Breast epithelium (tissue), 4 donors: Measurements from ENCODE around the gene TUBA3D. TPM values are rescaled to one million over a fixed set of nuclear protein-coding genes. Genes with fewer than 3 reads are reported as not detected.
A peak's percentile ranks its signal among the peaks of the same experiment; 100 is the strongest.
"Not testable (repeated sequence)": the region's sequence is repeated elsewhere in the genome, so short reads cannot be mapped to it uniquely, and the experiment has no call there.

Experiments used
- DNase-seq, 2 donors: peaks; one replicate each; pipeline ENCODE4 v3.0.0-alpha.2; 2019; ENCODE audit warnings: low spot score in 2 of 2
- H3K27ac ChIP-seq, 2 donors: fragments of 200-600 bp; sonication (generic) in 1 of 2; one replicate each; pipeline ENCODE4 v1.5.1; 2016 to 2019; ENCODE audit warnings: mild to moderate bottlenecking in 1 of 2
- H3K27me3 ChIP-seq, 2 donors: fragments of 200-600 bp; sonication (generic) in 1 of 2; one replicate each; pipeline versions ENCODE4 v1.5.1 to v1.6.0; 2017 to 2019; ENCODE audit warnings: control low read depth in 1 of 2, mild to moderate bottlenecking in 1 of 2
- H3K36me3 ChIP-seq: fragments of 200-600 bp; one replicate; pipeline ENCODE4 v1.5.1; 2019
- H3K4me1 ChIP-seq, 2 donors: fragments of 200-600 bp; sonication (generic); one replicate each; pipeline ENCODE4 v1.5.1; 2016 to 2019; ENCODE audit warnings: control low read depth in 1 of 2
- H3K4me3 ChIP-seq, 3 donors: fragments of 200-600 bp; sonication (generic); 1 replicate in 2 of 3; 2 replicates in 1 of 3; pipeline ENCODE4 v1.5.1; 2016 to 2019; ENCODE audit warnings: mild to moderate bottlenecking in 3 of 3, moderate library complexity in 2 of 3
- H3K9me3 ChIP-seq, 2 donors: fragments of 200-600 bp; sonication (generic) in 1 of 2; one replicate each; pipeline ENCODE4 v1.5.1; 2016 to 2019; ENCODE audit warnings: control low read depth in 1 of 2
- CTCF ChIP-seq, 3 donors: fragments of 450-650 bp; IDR thresholded peaks; one replicate each; pipeline ENCODE4 v1.5.1; 2016 to 2017; ENCODE audit warnings: antibody characterized with exemption in 3 of 3, mild to moderate bottlenecking in 3 of 3, moderate library complexity in 3 of 3
- POLR2A ChIP-seq: fragments of 450-650 bp; IDR thresholded peaks from one replicate; pipeline ENCODE4 v1.6.1; 2016; ENCODE audit warnings: antibody characterized with exemption, mild to moderate bottlenecking, moderate library complexity
- POLR2AphosphoS5 ChIP-seq, 3 donors: sonication (generic); formaldehyde crosslinking; IDR thresholded peaks; one replicate each; pipeline ENCODE4 v1.6.1; 2017; ENCODE audit warnings: antibody characterized with exemption in 3 of 3
- intact Hi-C: fragments of 100-400 bp; cut with DNase I; formaldehyde crosslinking; loops from one replicate; pipeline ENCODE4 v1.15.1; 2023; ENCODE audit warnings: low total_unique reads
- total RNA-seq, 3 donors: library from RNA; depleted of rRNA; stranded (reverse); fragments of >200 nt; gene quantifications; one replicate each; pipeline ENCODE4 v1.1.0, GENCODE V29; 2016

The TUBA3D gene
- total RNA-seq, 3 donors from 2014 or later: not detected

DNA sequence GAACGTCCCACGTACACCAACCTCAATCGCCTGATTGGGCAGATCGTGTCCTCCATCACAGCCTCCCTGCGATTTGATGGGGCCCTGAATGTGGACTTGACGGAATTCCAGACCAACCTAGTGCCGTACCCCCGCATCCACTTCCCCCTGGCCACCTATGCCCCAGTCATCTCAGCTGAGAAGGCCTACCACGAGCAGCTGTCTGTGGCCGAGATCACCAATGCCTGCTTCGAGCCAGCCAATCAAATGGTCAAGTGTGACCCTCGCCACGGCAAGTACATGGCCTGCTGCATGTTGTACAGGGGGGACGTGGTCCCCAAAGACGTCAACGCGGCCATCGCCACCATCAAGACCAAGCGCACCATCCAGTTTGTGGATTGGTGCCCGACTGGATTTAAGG lies 4.4 kb downstream of the TUBA3D start:
- not testable (repeated sequence) for H3K36me3 ChIP-seq, H3K27ac ChIP-seq, H3K4me3 ChIP-seq, H3K4me1 ChIP-seq, H3K27me3 ChIP-seq, H3K9me3 ChIP-seq, DNase-seq
- intact Hi-C loops: loop anchor here (10.0 kb wide), 1 partner anchor 1296 kb away; the partner anchor contains the start of genes MZT2B and SMPD4

GRCh38 chr2:131482506-131483155 lies 6.7 kb downstream of the TUBA3D start:
- H3K9me3 ChIP-seq, DNase-seq, H3K27ac ChIP-seq, H3K4me1 ChIP-seq, H3K4me3 ChIP-seq, H3K36me3 ChIP-seq, H3K27me3 ChIP-seq: not testable (repeated sequence)
- intact Hi-C loops: loop anchor here (10.0 kb wide), 1 partner anchor 1298 kb away; the partner anchor contains the start of genes MZT2B and SMPD4

DNA sequence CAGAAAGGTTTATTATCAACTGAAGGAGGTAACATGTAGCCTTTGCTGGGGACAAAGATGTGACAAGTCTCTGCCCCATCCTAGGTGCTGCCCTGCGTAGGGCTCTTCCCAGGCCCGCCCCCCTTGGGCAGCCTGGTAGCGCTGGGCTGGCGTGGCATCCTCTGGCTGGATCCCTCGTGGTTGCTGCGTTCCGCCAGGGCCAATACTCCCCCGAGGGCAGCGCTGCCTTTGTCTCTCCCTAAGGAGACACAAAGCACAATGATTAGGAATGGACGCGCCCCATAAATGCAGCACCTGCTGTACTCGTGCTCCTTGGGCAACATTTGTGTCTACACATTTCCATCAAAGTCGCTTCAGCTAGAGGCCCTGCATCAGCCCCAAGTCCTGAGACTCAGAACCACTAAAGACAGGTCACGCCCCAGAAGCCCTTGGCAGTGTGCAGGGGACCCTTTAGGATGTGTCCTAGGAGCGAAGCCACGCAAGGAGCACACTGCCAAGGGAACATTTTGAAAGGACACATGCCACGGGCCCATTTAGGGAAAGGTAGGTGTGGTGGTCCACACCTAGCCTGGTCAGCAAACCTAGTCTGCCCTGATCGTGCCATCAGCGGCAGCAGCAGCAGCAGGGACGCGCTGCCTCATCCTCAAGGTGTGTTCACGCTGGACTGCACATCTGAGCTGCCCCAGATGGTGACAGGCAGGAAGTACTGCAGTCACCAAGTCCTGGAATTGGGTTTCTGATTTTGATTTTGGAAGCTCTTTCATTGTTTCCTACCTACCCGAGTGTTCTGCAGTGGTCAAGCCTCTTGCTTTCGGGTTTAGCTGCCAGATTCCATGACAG lies 8.3 kb downstream of the TUBA3D start:
- H3K4me3 ChIP-seq, H3K27me3 ChIP-seq, H3K4me1 ChIP-seq, DNase-seq, H3K27ac ChIP-seq, H3K9me3 ChIP-seq, H3K36me3 ChIP-seq: not testable (repeated sequence)
- intact Hi-C loops: loop anchor here (10.0 kb wide), 1 partner anchor 1299 kb away; the partner anchor contains the start of genes MZT2B and SMPD4

- not testable (repeated sequence) for H3K4me3 ChIP-seq, H3K27ac ChIP-seq, H3K4me1 ChIP-seq, H3K27me3 ChIP-seq, DNase-seq, H3K36me3 ChIP-seq, H3K9me3 ChIP-seq
- intact Hi-C loops: loop anchor here (10.0 kb wide), 1 partner anchor 1300 kb away; the partner anchor contains the start of genes MZT2B and SMPD4
Measured at GRCh38 chr2:131484906-131485460, 9.1 kb downstream of the TUBA3D start.

DNA sequence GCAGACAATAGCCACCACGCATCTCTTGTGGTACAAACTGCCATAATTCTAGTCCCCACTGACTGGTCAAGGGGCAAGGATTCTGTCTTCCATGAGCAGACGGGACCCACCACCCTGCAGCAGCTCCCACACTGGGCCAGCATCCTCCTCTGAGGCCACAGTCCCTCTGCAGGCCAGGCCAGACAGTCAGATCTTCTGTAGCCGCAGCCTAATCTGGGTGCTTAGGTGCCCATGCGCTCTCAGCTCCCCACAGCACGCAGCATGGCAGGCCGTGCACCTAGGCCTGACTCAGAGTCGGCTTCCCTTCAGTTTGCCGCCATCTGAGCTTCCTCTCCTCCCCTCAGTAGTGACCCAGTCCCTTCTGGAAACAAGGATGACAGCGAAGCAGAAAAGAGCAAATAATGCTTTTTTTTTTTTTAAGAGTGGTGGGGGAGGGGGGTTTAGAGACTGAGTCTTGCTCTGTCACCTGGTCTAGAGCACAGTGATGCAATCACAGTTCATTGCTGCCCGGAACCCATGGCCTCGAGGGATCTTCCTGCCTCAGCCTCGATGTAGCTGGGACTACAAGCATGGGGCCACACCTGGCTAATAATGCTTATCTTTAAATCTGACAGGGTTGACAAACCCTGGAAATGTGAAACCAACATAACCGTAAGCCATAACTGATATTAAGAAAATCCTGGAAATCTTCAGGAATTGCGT lies 10.4 kb downstream of the TUBA3D start:
- peak overlapping the region in 1 of 2 donors; percentile 38 for H3K27ac ChIP-seq
- not testable (repeated sequence) for DNase-seq, H3K4me1 ChIP-seq, H3K36me3 ChIP-seq, H3K9me3 ChIP-seq, H3K4me3 ChIP-seq, H3K27me3 ChIP-seq
- intact Hi-C loops: loop anchor here (10.0 kb wide), 1 partner anchor 1302 kb away; the partner anchor contains the start of genes MZT2B and SMPD4

DNA sequence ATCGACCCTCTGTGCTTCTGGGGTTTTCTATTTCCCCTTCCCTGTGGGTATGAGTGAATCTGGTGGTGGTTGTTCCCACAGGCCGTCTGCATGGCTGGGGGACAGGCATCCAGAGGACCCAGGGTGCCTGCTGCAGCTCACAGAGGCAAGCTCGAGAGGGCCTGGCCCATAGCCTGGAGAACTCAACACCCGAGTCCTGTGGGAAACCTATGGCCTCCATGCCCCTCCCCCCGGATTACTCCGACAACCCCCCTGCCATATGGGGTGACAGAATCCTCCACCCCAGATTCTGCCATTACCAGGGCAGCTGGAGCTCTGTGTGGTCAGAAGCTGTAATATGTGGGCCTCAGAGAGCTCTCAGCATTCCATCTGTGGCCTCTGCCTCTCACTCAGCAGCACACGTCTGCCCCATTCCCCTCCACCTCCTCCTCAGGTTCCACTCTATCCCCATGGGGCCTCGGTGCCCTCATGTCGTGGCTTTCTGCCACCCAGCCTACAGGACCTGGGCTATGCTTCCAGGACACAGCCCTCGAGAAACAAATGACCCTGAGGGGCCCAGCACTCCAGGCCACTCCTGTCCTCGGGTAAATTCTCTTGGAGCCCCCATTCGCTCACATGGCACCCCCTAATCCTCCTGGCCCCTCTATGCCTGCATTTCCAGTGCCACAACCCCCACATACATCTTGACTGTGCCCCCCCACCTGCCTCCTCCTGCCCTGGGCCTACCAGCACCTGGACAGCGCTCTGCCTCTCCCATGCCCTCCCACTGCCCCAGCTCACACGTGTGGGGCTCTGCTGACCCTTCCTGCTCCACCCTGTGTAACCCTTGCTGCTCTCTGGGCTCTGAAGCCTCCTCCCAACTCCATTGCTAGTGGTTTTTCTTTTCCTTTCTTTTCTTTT lies 12.6 kb downstream of the TUBA3D start:
- no peaks in the 10 kb centered on the region for H3K36me3 ChIP-seq
- no peak for TF ChIP-seq POLR2AphosphoS5 (IDR thresholded peaks at IDR 0.05)
- TF ChIP-seq POLR2A: no peak
- no peak for TF ChIP-seq CTCF (IDR thresholded peaks at IDR 0.05)
- DNase-seq: no peak
- H3K9me3 ChIP-seq: no peaks in the 10 kb centered on the region
- no peak overlapping the region for H3K27ac ChIP-seq
- peaks cover 0 to 7% of the 10 kb centered on the region in 2 donors for H3K4me1 ChIP-seq
- intact Hi-C loops: loop anchor here (10.0 kb wide), 1 partner anchor 1304 kb away; the partner anchor contains the start of genes MZT2B and SMPD4
- H3K27me3 ChIP-seq: no peaks in the 10 kb centered on the region
- no peak overlapping the region for H3K4me3 ChIP-seq

GRCh38 chr2:131490616-131491468 lies 14.9 kb downstream of the TUBA3D start:
- H3K27me3 ChIP-seq, DNase-seq, H3K36me3 ChIP-seq, intact Hi-C loops, H3K9me3 ChIP-seq, H3K4me1 ChIP-seq: not testable (repeated sequence)
- Histone ChIP-seq H3K4me3 (peak overlapping the region; percentile 68 to 84 (median 77)), H3K27ac (peak overlapping the region; percentile 10 to 48)

- H3K9me3 ChIP-seq, H3K4me1 ChIP-seq, H3K36me3 ChIP-seq, H3K27me3 ChIP-seq, DNase-seq, intact Hi-C loops: not testable (repeated sequence)
- H3K4me3 ChIP-seq: peak overlapping the region; percentile 68 to 84 (median 77)
- peak overlapping the region; percentile 10 to 48 for H3K27ac ChIP-seq
Measured at GRCh38 chr2:131491469-131491836, 15.5 kb downstream of the TUBA3D start.

DNA sequence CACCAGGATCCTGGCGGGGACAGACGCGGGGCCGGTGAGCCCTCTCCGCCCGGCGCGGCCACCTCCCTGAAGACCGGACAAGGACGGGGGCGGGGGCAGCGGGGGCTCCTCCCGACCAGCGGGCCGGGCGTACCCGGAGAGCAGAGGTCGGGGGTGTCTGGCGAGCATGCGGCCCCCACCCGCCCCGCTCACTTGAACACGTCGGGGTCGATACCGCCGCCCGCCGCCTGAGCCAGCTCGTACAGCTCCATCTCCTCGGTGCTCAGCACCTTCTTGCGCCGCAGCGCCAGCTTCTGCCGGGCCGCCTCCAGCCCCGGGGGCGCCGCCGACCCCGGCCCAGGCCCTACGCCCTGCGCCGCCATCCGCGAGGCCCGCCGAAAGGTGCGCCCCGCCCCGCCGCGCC lies 16.1 kb downstream of the TUBA3D start, which contains the start of gene MZT2A:
TSS of gene MZT2A (minus strand) at position 383 of the 403 bp plus-strand sequence. CDS start at position 362, 21 bp downstream.
- peak within 1 kb of the TSS; percentile 68 to 84 (median 77) for H3K4me3 ChIP-seq
- intact Hi-C loops, H3K27me3 ChIP-seq, H3K36me3 ChIP-seq, DNase-seq, H3K9me3 ChIP-seq, H3K4me1 ChIP-seq: not testable (repeated sequence)
- H3K27ac ChIP-seq: peak within 1 kb of the TSS; percentile 92 to 95
